ENCODE data around the gene FPR3.
"Not testable (repeated sequence)": the region's sequence is repeated elsewhere in the genome, so short reads cannot be mapped to it uniquely, and the experiment has no call there.

Gene FPR3

DNA sequence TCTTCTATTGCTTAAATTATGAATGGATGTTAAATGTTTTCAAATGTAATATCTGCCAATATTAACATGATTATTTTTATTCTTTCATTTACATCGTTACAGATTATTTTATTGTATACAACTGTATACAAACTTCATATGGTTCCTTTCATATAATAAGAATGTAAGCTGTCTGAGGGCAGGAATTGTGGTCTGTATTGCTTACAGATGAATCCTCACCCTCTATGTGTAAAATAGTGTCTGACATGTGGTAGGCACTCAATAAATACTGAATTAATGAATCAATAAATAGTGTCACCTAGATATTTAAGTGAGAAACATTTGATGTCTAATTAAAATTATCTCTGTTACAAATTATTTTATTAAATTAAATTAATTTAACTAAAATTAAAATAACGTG, 7.8 kb downstream of the FPR3 start:
- TF ChIP-seq, protein P1, sequence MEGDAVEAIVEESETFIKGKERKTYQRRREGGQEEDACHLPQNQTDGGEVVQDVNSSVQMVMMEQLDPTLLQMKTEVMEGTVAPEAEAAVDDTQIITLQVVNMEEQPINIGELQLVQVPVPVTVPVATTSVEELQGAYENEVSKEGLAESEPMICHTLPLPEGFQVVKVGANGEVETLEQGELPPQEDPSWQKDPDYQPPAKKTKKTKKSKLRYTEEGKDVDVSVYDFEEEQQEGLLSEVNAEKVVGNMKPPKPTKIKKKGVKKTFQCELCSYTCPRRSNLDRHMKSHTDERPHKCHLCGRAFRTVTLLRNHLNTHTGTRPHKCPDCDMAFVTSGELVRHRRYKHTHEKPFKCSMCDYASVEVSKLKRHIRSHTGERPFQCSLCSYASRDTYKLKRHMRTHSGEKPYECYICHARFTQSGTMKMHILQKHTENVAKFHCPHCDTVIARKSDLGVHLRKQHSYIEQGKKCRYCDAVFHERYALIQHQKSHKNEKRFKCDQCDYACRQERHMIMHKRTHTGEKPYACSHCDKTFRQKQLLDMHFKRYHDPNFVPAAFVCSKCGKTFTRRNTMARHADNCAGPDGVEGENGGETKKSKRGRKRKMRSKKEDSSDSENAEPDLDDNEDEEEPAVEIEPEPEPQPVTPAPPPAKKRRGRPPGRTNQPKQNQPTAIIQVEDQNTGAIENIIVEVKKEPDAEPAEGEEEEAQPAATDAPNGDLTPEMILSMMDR (IDR thresholded peaks at IDR 0.05), result no peak
- Histone ChIP-seq H3K27ac (no peak overlapping the region), H3K4me1 (ENCODE audit: control insufficient read depth in 1 of 2, insufficient read depth in 1 of 2, low read depth in 1 of 2, low read length in 1 of 2) (no peaks in the 10 kb centered on the region), H3K36me3 (no peaks in the 10 kb centered on the region), H3K4me3 (ENCODE audit: low read depth in 1 of 2, low read length in 1 of 2) (no peak overlapping the region), H3K9me3 (no peaks in the 10 kb centered on the region), H3K27me3 (no peaks in the 10 kb centered on the region)

DNA sequence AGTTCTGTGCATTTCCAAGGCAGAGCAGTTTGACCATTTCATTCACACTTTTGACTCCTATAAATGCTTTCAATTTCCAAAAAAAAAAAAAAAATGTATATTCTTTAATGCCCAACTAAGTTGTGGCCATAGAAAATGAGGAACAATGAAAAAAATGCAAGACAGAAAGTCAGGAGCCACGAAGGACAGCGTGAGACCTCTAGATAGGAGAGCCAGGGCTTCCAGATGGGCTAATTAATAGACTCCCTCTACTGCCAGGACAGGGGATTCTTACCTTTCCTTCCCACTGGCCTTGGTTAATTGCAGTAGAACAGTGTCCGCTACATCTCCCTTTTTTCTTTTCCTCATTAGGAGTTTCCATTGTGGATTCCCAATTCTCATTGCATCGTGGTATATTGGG, 8.6 kb downstream of the FPR3 start:
- TF ChIP-seq, protein P1 (IDR thresholded peaks at IDR 0.05), result no peak
- no peaks in the 10 kb centered on the region for H3K27me3 ChIP-seq
- H3K4me1 ChIP-seq (ENCODE audit: control insufficient read depth in 1 of 2, insufficient read depth in 1 of 2, low read depth in 1 of 2, low read length in 1 of 2), result no peaks in the 10 kb centered on the region
- no peaks in the 10 kb centered on the region for H3K36me3 ChIP-seq
- H3K27ac ChIP-seq, result no peak overlapping the region
- H3K9me3 ChIP-seq, result no peaks in the 10 kb centered on the region
- no peak overlapping the region for H3K4me3 ChIP-seq (ENCODE audit: low read depth in 1 of 2, low read length in 1 of 2)

DNA sequence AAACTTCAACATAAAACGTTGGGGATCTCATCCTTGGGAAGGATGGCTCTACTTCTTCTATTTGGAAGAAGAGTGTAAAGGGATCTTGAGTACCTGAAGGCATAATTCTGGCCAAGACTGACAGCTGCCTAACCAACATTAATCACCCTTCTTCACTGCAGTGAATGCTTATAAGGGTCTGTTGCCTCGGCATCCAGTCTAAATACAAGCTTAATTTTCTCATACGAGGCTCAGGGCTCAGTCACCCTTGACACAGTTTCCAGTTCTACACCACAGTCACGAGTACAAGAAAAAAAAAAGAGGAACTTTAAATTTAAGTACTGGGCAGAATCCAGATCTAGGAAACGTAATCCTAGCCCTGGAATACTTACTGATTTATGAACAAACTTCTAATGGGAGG, 9.0 kb downstream of the FPR3 start:
- Histone ChIP-seq H3K27ac (no peak overlapping the region), H3K36me3 (no peaks in the 10 kb centered on the region), H3K4me3 (ENCODE audit: low read depth in 1 of 2, low read length in 1 of 2) (no peak overlapping the region), H3K9me3 (no peaks in the 10 kb centered on the region), H3K27me3 (no peaks in the 10 kb centered on the region), H3K4me1 (ENCODE audit: control insufficient read depth in 1 of 2, insufficient read depth in 1 of 2, low read depth in 1 of 2, low read length in 1 of 2) (no peaks in the 10 kb centered on the region)
- TF ChIP-seq, protein P1 (IDR thresholded peaks at IDR 0.05), result no peak

DNA sequence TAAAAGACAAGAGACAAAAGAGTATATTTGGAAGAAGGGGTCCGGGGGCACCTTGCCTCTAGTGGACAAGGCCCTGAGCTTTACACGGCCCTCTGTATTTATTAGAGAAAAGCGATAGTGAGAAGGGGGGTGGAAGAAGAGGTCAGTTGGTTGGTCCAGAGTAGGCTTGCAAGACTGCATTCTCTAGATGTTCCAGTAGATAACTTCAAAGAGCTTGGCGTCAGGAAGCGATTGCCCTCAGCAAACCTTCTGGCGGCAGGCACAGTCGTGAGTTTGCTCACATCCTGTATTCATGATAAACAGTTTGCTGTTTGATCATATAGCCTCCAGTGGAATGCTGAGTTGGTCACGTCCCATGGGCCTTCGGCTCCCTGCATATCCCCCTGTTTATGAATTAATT, 9.8 kb downstream of the FPR3 start:
- not testable (repeated sequence) for H3K9me3 ChIP-seq; H3K4me3 ChIP-seq (ENCODE audit: low read depth in 1 of 2, low read length in 1 of 2); H3K36me3 ChIP-seq; H3K27ac ChIP-seq; H3K4me1 ChIP-seq (ENCODE audit: control insufficient read depth in 1 of 2, insufficient read depth in 1 of 2, low read depth in 1 of 2, low read length in 1 of 2); H3K27me3 ChIP-seq

DNA sequence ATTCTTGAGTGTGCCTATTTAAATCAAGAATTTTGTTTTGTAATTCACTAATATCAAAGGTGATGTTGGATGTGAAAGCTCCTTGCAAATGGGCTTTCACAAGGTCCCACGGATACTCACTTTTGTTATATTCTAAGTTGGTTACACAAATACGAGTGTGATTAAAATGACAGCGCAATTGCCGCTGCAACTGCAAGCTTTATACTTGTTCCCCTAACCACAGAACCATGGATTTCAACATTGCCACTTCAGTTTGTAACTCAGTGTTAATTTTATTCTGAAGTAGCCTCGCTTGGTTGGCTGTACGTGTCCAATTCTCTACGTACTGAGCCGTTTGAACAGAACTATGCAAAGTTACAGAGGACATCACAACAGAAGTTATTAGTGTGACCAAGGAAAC, 10.4 kb downstream of the FPR3 start:
- H3K4me1 ChIP-seq (ENCODE audit: control insufficient read depth in 1 of 2, insufficient read depth in 1 of 2, low read depth in 1 of 2, low read length in 1 of 2); H3K4me3 ChIP-seq (ENCODE audit: low read depth in 1 of 2, low read length in 1 of 2); H3K27me3 ChIP-seq; H3K27ac ChIP-seq; H3K9me3 ChIP-seq; H3K36me3 ChIP-seq: not testable (repeated sequence)

DNA sequence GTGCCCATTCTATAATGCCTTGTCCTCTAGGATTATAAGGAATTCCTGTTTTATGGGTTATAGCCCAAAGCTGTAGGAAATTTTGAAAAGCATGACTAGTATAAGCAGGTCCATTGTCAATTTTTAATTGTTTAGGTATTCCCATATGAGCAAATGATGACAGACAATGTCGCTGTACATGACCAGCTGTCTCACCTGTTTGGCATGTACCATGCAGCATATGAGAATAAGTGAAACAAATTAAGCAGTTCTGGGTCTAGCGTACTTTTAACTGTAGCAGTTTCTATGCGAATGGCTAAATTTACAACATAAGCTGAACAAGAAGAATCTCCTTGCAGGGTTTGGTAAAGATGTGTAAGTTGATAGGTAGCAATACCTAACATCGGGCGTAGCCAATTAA, 11.6 kb downstream of the FPR3 start:
- H3K4me3 ChIP-seq (ENCODE audit: low read depth in 1 of 2, low read length in 1 of 2); H3K27me3 ChIP-seq; H3K36me3 ChIP-seq; H3K27ac ChIP-seq; H3K4me1 ChIP-seq (ENCODE audit: control insufficient read depth in 1 of 2, insufficient read depth in 1 of 2, low read depth in 1 of 2, low read length in 1 of 2); H3K9me3 ChIP-seq: not testable (repeated sequence)

DNA sequence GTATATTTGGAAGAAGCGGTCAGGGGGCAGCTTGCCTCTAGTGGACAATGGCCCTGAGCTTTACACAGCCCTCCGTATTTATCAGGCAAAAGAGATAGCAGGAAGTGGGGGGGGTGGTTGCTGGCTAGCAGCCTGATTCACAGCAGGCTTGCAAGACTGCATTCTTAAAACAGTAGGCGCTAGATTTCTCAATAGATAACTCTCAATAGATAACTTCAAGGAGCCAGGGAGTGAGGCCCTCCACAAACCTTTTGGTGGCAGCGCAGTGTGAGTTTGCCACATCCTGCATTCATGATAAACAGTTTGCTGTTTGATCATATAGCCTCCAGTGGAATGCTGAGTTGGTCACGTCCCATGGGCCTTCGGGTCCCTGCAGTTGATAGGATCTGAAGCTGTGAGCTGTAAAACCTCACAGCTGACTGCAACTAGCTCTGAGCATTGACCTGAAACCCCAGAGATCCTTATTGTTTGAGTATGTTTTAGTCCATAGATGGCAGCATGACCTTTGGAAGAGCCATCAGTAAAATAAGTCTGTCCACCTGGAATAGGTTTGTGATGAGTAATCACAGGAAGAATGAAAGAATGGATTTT, 12.2 kb downstream of the FPR3 start:
- Histone ChIP-seq H3K36me3 (no peaks in the 10 kb centered on the region), H3K9me3 (no peaks in the 10 kb centered on the region), H3K4me3 (ENCODE audit: low read depth in 1 of 2, low read length in 1 of 2) (no peak overlapping the region), H3K4me1 (ENCODE audit: control insufficient read depth in 1 of 2, insufficient read depth in 1 of 2, low read depth in 1 of 2, low read length in 1 of 2) (no peaks in the 10 kb centered on the region), H3K27ac (no peak overlapping the region), H3K27me3 (no peaks in the 10 kb centered on the region)
- TF ChIP-seq, protein P1 (IDR thresholded peaks at IDR 0.05), result no peak

Measured in neutrophil (primary cell).